Activated CD8-positive, alpha-beta T cell treated with anti-CD3 and anti-CD28 coated beads, Interleukin-2, amount 10 ng/mL, durations not matched to agents 7 days and 5 days (primary cell): ENCODE results near the gene IRS1. TPM values are rescaled to one million over a fixed set of nuclear protein-coding genes. Genes with fewer than 3 reads are reported as not detected.

Source experiments
- ATAC-seq: fragments of 150-1000 bp; cut with Tn5 transposase; one replicate; pipeline ENCODE4 v1.10.0; 2021; ENCODE audit warnings: moderate library complexity
- CTCF ChIA-PET: fragments of 350-600 bp; sonication (Branson Sonifier 250); formaldehyde crosslinking; loops from one replicate; lab custom pipeline; 2021; ENCODE audit warnings: antibody characterized with exemption; lab: Charles Lee
- POLR2A ChIA-PET: fragments of 350-600 bp; sonication (Branson Sonifier 250); formaldehyde crosslinking; loops from one replicate; lab custom pipeline; 2021; ENCODE audit warnings: antibody characterized with exemption; lab: Charles Lee
- DNase-seq: peaks from one replicate; pipeline ENCODE4 v3.0.0-alpha.2; 2020
- H3K27ac Mint-ChIP-seq: one replicate; pipeline ENCODE4 v1.8.0; 2021; ENCODE audit warnings: mild to moderate bottlenecking, mixed read lengths
- H3K27me3 Mint-ChIP-seq: one replicate; pipeline ENCODE4 v1.8.0; 2021; ENCODE audit warnings: low read depth, mixed read lengths
- H3K36me3 Mint-ChIP-seq: one replicate; pipeline ENCODE4 v1.8.0; 2021; ENCODE audit warnings: low read depth, mixed read lengths
- H3K4me1 Mint-ChIP-seq: one replicate; pipeline ENCODE4 v1.8.0; 2021; ENCODE audit warnings: low read depth, mixed read lengths
- H3K4me3 Mint-ChIP-seq: one replicate; pipeline ENCODE4 v1.8.0; 2021; ENCODE audit warnings: mild to moderate bottlenecking, mixed read lengths
- H3K9me3 Mint-ChIP-seq: one replicate; pipeline ENCODE4 v1.8.0; 2022; ENCODE audit warnings: mixed read lengths; ENCODE audit not compliant: insufficient read depth
- total RNA-seq, 2 experiments: library from RNA; stranded (reverse); gene quantifications; one replicate each; pipeline ENCODE4 v1.2.3, GENCODE V29; 2021

Gene IRS1
- total RNA-seq, 2 experiments from 2014 or later, result 7.3 to 9.6 TPM

DNA sequence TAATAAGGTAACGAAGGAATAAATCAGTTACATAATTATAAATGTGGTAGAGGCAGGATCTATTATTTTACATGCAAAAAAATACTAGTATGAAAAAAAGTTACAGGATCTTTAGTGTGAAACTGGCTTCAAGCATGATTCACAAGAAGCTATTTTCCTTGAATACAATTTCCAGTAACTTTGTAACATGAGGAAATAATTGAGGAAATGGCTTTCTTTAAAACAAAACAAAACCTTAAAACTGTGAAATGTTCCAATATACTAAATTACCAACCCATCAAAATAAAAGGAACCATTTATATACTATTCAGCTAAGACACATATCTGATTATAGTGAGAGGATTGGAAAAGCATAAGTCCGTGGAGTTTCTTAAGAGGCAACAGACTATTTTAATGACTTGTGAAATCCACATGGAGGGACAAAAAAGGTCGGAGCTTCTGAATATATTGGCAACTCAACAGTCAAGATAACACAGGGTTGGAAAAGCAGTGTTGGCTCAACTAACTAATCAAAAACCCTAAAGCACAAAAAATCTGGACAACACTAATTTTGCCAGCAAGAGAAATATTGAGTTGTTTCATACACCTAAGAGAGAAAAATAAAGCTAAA is 10.6 kb downstream of the IRS1 start:
- POLR2A ChIA-PET, result interaction anchor here (1.0 to 1.6 kb wide), 2 partner anchors 46 to 47 kb away, joined by 4 read pairs; partner anchors contain the start of gene RHBDD1

DNA sequence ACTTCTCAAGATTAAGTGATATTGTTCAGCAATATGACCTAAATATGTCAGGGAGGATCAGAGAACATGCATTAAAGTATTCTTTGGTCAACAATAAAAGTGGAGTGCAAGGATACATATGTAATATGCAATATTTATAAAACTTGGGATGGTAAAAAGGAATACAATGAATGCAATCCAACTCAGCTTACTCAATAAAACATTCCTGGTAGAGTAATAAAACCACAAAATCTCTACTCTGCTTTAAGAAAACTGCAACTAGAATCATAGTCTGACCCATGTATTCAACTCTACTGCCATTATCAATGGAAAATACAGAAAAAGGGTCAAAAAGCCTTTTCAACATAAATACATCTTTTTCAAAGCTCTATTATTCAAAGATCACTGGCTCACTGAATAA is 11.6 kb downstream of the IRS1 start:
- H3K9me3 Mint-ChIP-seq, result no peaks in the 10 kb centered on the region
- no peak for ATAC-seq
- no peak overlapping the region for H3K4me3 Mint-ChIP-seq
- CTCF ChIA-PET, result interaction anchor here (0.8 to 5.3 kb wide), 5 partner anchors 9 to 85 kb away, joined by 3 to 26 read pairs (median 3); no protein-coding TSS in a partner anchor
- peaks cover 37% of the 10 kb centered on the region for H3K4me1 Mint-ChIP-seq
- H3K27me3 Mint-ChIP-seq, result no peaks in the 10 kb centered on the region
- peaks cover 32% of the 10 kb centered on the region for H3K36me3 Mint-ChIP-seq
- no peak overlapping the region for H3K27ac Mint-ChIP-seq
- POLR2A ChIA-PET, result no interaction called here
- DNase-seq, result no peak

More for the DNA sequence above, 10.6 kb downstream of the IRS1 start:
- no peaks in the 10 kb centered on the region for H3K9me3 Mint-ChIP-seq
- H3K4me1 Mint-ChIP-seq, result peaks cover 46% of the 10 kb centered on the region
- peaks cover 38% of the 10 kb centered on the region for H3K36me3 Mint-ChIP-seq
- no peak overlapping the region for H3K4me3 Mint-ChIP-seq
- no peak for ATAC-seq
- no peak for DNase-seq
- no peaks in the 10 kb centered on the region for H3K27me3 Mint-ChIP-seq
- no peak overlapping the region for H3K27ac Mint-ChIP-seq
- CTCF ChIA-PET, result interaction anchor here (1.2 to 5.3 kb wide), 5 partner anchors 8 to 84 kb away, joined by 3 to 26 read pairs (median 3); partner anchors contain the start of gene IRS1

DNA sequence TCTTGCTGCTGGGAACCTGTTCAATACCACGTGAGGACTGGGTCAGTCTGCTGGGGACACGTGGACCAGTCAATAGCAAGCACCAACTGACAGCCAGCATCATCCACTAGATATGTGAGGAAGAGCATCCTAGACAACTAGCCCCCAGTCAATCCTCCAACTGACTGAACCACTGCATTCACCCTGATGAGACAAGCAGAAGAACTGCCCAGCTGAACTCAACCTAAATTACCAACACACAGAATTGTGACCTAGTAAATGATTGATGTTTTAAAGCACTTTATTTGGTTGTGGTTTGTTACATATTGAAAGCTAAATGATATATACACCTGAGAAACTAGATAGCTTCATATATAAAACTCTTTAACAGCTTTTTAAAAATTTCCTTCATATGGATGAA is 15.7 kb downstream of the IRS1 start:
- POLR2A ChIA-PET, result no interaction called here
- Mint-ChIP-seq H3K4me1 (peaks cover 12% of the 10 kb centered on the region), H3K9me3 (no peaks in the 10 kb centered on the region), H3K36me3 (peaks cover 18% of the 10 kb centered on the region), H3K27me3 (no peaks in the 10 kb centered on the region), H3K27ac (no peak overlapping the region), H3K4me3 (no peak overlapping the region)
- no peak for ATAC-seq
- no peak for DNase-seq
- CTCF ChIA-PET, result no interaction called here

DNA sequence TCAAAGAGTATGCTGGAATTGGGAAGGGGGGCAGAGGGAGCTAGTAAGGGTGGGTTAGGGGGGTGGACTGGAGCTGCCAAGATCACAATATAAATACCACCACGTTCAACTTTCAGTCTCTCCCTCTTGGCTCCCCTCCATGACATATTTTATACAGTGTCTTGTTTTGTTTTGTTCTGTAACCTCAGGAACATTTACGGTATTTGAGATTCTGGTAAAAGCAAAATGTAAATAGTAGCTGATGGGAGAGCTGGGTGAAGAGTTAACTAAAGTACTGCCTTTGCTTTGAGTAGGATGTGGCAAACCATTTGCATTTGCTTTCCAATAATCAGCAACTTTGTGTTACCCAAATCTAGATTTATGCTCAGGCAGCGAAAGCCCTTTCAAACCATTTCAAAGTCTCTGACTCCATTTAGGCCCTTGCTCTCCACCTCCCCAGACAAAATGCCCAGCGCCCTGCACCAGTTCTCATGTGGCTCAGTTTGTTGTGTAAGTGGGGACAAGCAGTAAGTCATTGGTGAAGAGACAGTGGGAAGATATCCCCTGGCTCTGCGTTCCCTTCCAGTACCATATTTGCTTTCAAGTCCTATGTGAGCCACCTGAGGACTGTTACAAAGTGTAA is 17.4 kb downstream of the IRS1 start:
- CTCF ChIA-PET, result no interaction called here
- no peaks in the 10 kb centered on the region for H3K9me3 Mint-ChIP-seq
- DNase-seq, result no peak
- ATAC-seq, result no peak
- no peaks in the 10 kb centered on the region for H3K27me3 Mint-ChIP-seq
- no peak overlapping the region for H3K4me3 Mint-ChIP-seq
- POLR2A ChIA-PET, result no interaction called here
- H3K4me1 Mint-ChIP-seq, result peaks cover 16% of the 10 kb centered on the region
- H3K27ac Mint-ChIP-seq, result no peak overlapping the region
- H3K36me3 Mint-ChIP-seq, result peaks cover 22% of the 10 kb centered on the region

DNA sequence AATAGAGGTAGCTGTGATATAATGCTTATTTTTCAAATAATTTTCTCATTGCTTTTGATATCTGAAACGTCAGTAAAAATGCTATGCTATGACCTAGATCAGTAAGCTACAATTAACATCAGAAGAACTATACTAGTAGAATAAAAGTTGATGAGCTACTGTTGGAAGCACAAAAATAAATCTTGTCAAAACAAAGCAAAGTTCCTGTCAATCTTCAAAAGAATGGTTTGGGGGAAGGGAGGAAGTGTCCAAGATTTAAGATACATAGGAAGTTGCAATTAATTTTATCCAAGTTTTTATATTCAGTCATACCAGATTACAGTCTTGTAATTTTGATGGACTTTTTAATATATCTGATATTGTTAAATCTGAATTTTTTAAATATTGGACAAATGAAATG is 19.2 kb downstream of the IRS1 start:
- Mint-ChIP-seq H3K27ac (no peak overlapping the region), H3K4me3 (no peak overlapping the region), H3K27me3 (no peaks in the 10 kb centered on the region), H3K9me3 (peaks cover 7% of the 10 kb centered on the region), H3K36me3 (peaks cover 19% of the 10 kb centered on the region), H3K4me1 (peaks cover 14% of the 10 kb centered on the region)
- no peak for DNase-seq
- ChIA-PET CTCF (interaction anchor here (1.5 to 1.8 kb wide), 3 partner anchors 8 to 18 kb away, joined by 3 to 6 read pairs (median 3); no protein-coding TSS in a partner anchor), POLR2A (no interaction called here)
- no peak for ATAC-seq

DNA sequence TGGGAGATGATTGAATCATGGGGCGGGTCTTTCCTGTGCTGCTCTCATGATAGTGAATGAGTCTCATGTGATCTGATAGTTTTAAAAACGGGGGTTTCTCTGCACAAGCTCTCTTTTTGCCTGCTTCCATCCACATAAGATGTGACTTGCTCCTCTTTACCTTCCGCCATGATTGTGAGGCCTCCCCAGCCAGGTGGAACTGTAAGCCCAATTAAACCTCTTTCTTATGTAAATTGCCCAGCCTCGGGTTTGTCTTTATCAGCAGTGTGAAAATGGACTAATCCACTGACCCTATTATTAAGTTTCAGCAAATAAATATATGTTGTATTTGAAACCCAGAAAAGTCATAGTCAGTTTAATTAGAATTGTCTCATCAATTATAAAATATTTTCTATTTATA is 22.0 kb downstream of the IRS1 start:
- no peak overlapping the region for H3K27ac Mint-ChIP-seq

DNA sequence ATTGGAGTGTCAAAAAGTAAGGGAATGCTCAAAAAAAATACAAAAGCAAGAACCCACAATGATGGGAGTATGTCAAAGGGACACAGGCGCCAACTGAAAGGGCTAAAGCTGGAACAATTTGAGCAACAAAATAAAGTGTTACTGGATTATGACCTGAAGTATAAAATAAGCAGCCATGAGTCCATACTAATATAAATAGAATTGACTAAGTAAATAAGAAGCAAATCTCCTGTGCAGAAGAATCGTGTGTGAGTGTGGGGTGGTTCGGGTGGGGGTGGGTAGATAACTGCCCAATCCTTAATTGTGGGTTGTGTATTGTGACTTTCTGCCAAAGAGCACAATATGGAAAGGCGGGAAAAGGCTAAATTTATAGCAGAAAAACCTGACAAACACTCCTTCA is 23.5 kb downstream of the IRS1 start:
- POLR2A ChIA-PET, result no interaction called here
- Mint-ChIP-seq H3K27ac (no peak overlapping the region), H3K4me3 (no peak overlapping the region), H3K27me3 (no peaks in the 10 kb centered on the region), H3K4me1 (peaks cover 41% of the 10 kb centered on the region), H3K9me3 (peaks cover 19% of the 10 kb centered on the region), H3K36me3 (peaks cover 37% of the 10 kb centered on the region)
- no peak for DNase-seq
- ATAC-seq, result no peak
- CTCF ChIA-PET, result no interaction called here

More for the DNA sequence above, 22.0 kb downstream of the IRS1 start:
- ChIA-PET POLR2A (no interaction called here), CTCF (interaction anchor here (1.2 kb wide), 1 partner anchor 12 kb away, joined by 3 read pairs; no protein-coding TSS in a partner anchor)
- ATAC-seq (no peak), DNase-seq (no peak)
- H3K9me3 Mint-ChIP-seq, result peaks cover 19% of the 10 kb centered on the region
- H3K36me3 Mint-ChIP-seq, result peaks cover 35% of the 10 kb centered on the region
- H3K4me3 Mint-ChIP-seq, result no peak overlapping the region
- no peaks in the 10 kb centered on the region for H3K27me3 Mint-ChIP-seq
- H3K4me1 Mint-ChIP-seq, result peaks cover 35% of the 10 kb centered on the region

DNA sequence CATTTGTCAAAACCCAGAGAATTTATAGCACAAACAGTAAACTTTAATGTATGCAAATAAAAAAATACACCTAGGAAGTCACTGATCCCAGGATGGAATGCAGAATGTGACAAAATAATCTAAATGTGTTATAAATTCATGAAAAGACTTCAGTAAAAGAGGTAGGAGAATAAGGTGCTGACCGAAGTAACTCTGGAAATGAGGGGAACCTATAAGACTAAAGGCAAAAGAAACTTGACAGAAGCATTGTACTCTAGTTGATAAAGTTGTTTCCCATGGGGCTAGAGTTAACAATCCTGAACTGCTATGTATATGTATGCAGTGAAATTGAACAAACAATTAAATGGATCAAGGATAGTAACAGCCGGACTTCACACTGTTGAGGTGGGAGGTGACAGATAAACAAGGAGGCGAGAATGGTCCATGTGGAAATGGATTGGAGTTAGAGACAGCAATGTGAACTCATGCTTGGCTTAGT is 24.5 kb downstream of the IRS1 start:
- peaks cover 43% of the 10 kb centered on the region for H3K4me1 Mint-ChIP-seq
- H3K9me3 Mint-ChIP-seq, result peaks cover 19% of the 10 kb centered on the region
- CTCF ChIA-PET, result no interaction called here
- POLR2A ChIA-PET, result no interaction called here
- ATAC-seq, result no peak
- no peak for DNase-seq
- H3K4me3 Mint-ChIP-seq, result no peak overlapping the region
- peaks cover 39% of the 10 kb centered on the region for H3K36me3 Mint-ChIP-seq
- H3K27me3 Mint-ChIP-seq, result no peaks in the 10 kb centered on the region
- no peak overlapping the region for H3K27ac Mint-ChIP-seq

DNA sequence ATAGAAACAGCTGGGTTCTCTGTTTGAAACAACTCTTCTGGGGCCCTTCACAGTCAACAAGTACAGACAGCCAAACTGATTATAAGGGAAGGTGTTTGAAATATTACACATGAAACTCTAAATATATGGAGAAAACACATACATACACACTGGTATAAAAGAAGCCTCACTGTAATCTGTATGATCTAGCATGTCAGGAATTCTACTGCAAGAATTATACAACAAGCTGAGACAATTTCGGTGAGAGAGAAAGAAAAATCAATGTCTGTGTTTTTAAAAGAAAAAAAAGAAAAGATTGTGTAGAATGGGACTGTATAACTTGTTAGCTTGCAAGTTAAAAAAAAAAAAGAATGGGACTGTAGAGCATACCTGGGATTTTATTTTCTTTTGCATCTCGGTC is 26.3 kb downstream of the IRS1 start:
- Mint-ChIP-seq H3K27me3 (no peaks in the 10 kb centered on the region), H3K9me3 (peaks cover 19% of the 10 kb centered on the region), H3K27ac (peak overlapping the region; percentile 55), H3K4me1 (peaks cover 37% of the 10 kb centered on the region), H3K36me3 (peaks cover 32% of the 10 kb centered on the region), H3K4me3 (no peak overlapping the region)
- CTCF ChIA-PET, result interaction anchor here (0.6 to 4.9 kb wide), 4 partner anchors 17 to 345 kb away, joined by 3 to 36 read pairs (median 8); partner anchors contain the start of gene IRS1
- DNase-seq (no peak), ATAC-seq (peak; percentile 12)
- POLR2A ChIA-PET, result interaction anchor here (1.1 to 1.3 kb wide), 2 partner anchors 17 to 19 kb away, joined by 3 to 5 read pairs; no protein-coding TSS in a partner anchor

DNA sequence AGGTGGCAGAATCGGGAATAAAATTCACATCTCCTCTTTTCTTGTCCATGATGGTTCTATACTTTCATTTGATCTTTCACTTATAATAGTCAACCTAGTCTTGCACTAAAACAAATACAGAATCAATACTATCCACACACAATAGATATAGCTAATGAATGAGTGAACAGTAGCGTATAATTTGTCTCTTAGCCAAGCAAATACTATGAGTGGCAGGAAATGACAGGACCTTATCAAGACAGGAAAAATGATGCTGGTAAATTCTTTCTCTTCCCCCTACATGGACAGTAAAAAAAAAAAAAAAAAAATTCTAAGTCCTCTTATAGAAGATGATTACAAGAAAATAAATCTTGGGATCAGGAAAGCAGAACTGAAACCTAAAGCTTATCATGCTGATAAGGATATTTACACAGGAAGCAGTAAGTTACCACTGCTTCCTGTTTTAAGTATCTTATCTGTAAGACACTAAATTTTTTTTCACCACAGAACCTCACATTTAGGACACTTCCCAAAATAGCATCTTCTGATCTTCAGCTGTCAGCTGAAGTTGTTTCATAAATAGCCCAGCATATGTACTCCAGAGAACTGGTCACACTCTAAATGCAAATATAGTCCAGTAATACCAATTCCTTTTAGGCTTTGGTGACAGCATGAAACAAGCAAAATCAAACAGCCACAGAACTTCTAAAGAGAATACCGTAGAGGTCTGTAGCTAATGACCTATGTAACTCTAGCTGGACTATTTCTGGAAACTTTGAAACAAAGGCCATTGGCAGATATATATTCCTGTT is 27.0 kb downstream of the IRS1 start:
- Mint-ChIP-seq H3K4me3 (peak overlapping the region; percentile 67), H3K4me1 (peaks cover 36% of the 10 kb centered on the region), H3K27me3 (no peaks in the 10 kb centered on the region), H3K9me3 (peaks cover 19% of the 10 kb centered on the region), H3K36me3 (peaks cover 31% of the 10 kb centered on the region), H3K27ac (peak overlapping the region; percentile 78)
- DNase-seq (no peak), ATAC-seq (peak; percentile 87)
- POLR2A ChIA-PET, result interaction anchor here (0.6 to 1.3 kb wide), 2 partner anchors 20 to 123 kb away, joined by 3 to 5 read pairs; no protein-coding TSS in a partner anchor
- CTCF ChIA-PET, result interaction anchor here (0.6 to 4.9 kb wide), 8 partner anchors 8 to 345 kb away, joined by 3 to 36 read pairs (median 4); partner anchors contain the start of gene IRS1

DNA sequence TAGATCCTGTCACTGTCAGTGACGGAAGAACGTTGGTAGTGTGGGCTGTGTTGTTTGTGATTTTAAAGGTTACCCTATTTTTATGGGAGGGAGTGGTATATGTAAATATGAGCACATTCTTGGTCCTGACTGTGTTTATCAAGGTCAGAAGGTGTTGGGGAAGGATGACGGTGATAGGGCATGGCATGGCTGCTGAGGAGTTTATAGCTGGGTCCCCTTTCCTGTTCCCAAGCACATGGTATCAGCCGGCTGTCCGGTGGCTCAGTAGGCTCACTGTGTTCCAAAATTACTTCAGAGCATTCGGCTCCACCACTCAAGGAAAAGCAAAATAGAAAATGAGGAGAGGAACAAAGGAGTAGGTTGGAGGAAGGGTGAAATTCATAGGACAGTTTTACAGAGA is 28.6 kb downstream of the IRS1 start:
- no peak for ATAC-seq
- H3K4me3 Mint-ChIP-seq, result no peak overlapping the region

More for the DNA sequence above, 28.6 kb downstream of the IRS1 start:
- peaks cover 26% of the 10 kb centered on the region for H3K36me3 Mint-ChIP-seq
- peaks cover 35% of the 10 kb centered on the region for H3K4me1 Mint-ChIP-seq
- ChIA-PET POLR2A (no interaction called here), CTCF (interaction anchor here (0.8 to 4.9 kb wide), 5 partner anchors 10 to 31 kb away, joined by 3 to 36 read pairs (median 3); partner anchors contain the start of gene IRS1)
- peak overlapping the region; percentile 12 for H3K27ac Mint-ChIP-seq
- H3K27me3 Mint-ChIP-seq, result no peaks in the 10 kb centered on the region
- DNase-seq, result no peak
- peaks cover 16% of the 10 kb centered on the region for H3K9me3 Mint-ChIP-seq
